Stimulated activated CD4-positive, alpha-beta T cell treated with anti-CD3 and anti-CD28 coated beads, Interleukin-15, amount 100 ng/mL, for 24 hours (primary cell): Measurements from ENCODE around the gene BEND6.
A peak's percentile ranks its signal among the peaks of the same experiment; 100 is the strongest.
"Not testable (repeated sequence)": the region's sequence is repeated elsewhere in the genome, so short reads cannot be mapped to it uniquely, and the experiment has no call there.

Experiments
- DNase-seq: peaks from one replicate; pipeline ENCODE4 v3.0.0-alpha.2; 2020

Gene BEND6

DNA sequence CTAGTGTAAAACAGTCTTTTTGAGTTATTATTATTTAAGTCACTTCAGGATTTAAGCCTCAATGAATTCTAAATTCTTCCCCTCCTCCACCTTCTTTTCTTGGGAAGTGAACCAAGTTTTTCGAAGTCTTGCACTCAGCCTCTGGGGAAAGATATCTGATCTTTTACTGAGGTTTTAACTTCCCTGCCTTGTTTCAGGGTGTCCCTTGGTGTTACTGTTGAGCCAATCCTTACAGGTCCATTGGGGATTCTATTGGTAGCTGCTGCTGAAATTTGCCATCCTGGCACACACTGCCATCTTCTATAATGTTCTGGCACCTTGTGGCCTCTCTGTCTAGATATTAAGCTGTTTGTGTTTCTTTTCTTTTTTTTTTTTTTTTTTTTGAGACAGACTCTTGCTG, 31.7 kb downstream of the BEND6 start:
- DNase-seq, result no peak

DNA sequence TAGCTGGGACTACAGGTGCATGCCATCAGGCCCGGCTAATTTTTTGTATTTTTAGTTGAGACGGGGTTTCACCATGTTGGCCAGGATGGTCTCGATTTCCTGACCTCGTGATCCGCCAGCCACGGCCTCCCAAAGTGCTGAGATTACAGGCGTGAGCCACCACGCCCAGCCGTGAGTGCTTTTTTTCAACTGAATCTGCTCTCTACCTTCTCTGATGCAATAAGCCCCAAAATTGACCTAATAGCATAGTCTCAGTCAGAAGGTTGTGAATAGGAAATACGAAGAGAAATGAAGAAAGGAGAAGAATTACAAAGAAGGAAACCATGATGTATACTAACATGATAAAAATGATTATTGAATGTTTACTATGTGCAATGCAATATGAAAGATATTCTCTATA, 33.2 kb downstream of the BEND6 start:
- DNase-seq, result no peak

DNA sequence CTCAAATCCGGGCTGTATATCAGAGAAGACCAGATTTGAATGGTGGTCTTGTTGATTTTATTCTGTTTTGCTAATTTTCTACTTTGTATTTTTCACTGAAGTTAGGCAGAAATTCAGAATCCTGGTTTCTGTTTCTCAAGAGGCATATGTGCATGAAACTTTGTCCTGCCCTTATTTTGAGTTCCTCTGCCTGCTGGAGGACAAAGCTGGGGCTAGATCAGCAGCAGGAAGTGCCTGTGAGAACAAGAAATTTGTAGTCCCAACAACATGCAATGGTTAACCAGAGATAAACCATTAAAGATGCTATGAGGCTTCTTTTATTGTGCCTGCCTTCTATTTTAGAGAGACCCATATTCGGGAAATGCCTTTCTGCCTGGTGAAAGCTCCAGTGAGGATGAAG, 37.1 kb downstream of the BEND6 start:
- no peak for DNase-seq

- no peak for DNase-seq
These were observed 37.8 kb downstream of the BEND6 start for GRCh38 chr6:56992703-56993102.

- no peak for DNase-seq
These were observed 40.5 kb downstream of the BEND6 start for GRCh38 chr6:56995347-56995902.

DNA sequence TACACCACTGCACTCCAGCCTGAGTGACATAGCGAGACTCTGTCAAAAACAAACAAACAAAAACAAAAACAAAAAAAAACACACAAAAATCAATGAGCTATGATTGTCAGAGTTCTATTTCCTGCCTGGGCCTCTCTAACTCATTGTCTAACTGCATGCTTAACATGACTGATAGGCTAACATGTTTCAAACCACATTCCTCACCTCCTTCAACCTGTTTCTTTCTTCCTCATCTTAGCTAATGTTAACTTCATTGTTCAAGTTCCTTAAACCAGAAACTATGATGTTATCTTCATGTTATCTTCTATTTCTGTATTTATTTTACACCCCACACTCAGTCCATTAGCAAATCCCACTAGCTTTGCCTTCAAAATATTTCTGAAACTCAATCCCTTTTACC, 41.5 kb downstream of the BEND6 start:
- no peak for DNase-seq

GRCh38 chr6:56999049-56999448, 44.1 kb downstream of the BEND6 start:
- no peak for DNase-seq

GRCh38 chr6:56999748-57000147, 44.8 kb downstream of the BEND6 start:
- not testable (repeated sequence) for DNase-seq

GRCh38 chr6:57002197-57002596, 47.3 kb downstream of the BEND6 start:
- DNase-seq, result no peak

DNA sequence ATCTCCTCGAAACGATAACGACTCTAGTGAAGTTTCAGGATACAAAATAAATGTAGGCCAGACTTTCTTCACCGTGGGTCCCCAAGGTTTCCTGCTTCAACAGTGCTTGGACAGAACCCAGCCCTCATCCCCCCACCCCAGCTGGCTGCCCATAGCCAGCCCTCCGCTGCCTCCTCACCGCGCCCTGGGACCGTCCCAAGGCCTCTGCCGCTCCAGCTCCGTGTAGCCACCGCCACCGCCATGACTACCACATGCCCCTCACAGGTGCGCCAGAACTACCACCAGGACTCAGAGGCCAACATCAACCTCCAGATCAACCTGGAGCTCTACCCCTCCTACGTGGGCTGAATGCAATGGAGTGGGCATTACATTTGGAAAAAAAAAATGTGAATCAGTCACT, 49.4 kb downstream of the BEND6 start:
- no peak for DNase-seq

DNA sequence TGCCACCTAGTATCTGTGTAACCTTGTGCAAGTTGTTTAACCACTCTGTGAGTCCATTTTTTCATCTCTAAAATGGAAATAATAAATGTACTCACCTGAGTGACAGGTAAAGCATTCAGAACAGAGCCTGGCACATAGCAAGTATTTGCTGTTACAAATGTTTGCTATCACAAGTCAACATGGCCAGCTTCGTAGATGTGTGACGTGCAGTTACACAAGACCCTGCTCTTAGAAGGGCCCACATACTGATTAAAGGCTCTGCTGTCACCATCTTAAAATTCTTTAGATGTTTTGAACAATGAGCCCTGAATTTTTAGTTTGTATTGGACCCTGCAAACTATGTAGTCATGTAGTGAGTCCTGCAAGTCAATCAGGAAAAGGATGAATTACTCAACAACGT, 51.2 kb downstream of the BEND6 start:
- no peak for DNase-seq

GRCh38 chr6:57008069-57008468, 53.2 kb downstream of the BEND6 start:
- DNase-seq, result not testable (repeated sequence)

DNA sequence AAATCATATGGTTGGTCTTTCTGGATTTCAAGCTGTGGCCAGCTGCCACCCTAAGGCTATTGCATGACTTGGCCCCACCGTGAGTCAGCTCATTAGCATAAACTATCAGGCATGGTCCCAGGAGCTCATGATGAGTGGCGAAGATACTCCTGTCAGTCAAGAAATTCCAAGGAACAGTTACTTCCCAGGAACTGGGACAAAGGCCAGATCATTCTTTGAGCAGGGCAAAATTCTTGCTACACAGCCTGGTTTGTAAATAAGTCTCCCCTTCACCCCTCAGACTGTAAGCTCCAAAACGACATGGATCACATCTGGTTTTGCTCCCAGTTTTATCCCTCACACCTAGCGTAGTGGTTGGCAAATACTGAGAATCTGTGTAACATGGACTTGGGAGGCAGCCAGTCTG, 58.6 kb downstream of the BEND6 start:
- DNase-seq, result no peak

GRCh38 chr6:57017069-57017468, 62.2 kb downstream of the BEND6 start:
- DNase-seq, result no peak

DNA sequence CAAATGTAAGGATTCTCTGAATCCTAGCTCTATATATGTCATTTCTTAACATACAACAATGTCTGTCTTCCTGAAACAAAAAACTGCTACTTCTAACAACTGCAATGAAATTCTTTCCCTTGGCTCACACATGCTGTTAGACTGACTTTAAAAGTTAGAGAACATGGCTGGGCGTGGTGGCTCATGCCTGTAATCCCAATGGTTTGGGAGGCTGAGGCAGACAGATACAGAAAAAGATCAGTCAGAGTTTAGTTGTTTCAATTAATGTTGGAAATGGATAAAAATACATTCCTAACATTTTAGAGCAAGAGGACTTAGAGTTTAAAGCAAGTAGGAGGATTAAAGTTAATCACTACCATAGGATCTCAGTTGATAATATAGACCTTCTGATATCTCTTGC, 62.9 kb downstream of the BEND6 start:
- no peak for DNase-seq

DNA sequence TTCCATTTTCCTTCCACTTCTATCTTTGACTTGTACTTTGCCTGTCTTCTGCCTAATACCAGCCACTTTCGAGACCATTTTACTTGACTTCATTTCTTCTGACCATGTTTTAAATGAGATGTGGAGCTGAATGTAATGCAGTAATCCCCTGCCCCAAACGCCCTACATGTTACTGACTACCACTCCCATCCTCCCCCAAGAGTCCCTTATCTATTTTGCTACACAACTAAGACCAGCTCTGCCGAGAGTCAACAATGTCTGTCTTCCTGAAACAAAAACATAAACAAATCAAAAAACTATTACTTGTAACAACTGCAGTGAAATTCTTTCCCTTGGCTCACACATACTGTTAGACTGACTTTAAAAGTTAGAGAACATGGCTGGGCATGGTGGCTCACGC, 64.5 kb downstream of the BEND6 start:
- DNase-seq, result no peak

- peak; percentile 3 for DNase-seq
These were observed 66.3 kb downstream of the BEND6 start for GRCh38 chr6:57021086-57021720.

- DNase-seq, result no peak
These were observed 69.4 kb downstream of the BEND6 start for GRCh38 chr6:57024321-57024720.

GRCh38 chr6:57024775-57025174, 69.9 kb downstream of the BEND6 start:
- DNase-seq, result no peak

DNA sequence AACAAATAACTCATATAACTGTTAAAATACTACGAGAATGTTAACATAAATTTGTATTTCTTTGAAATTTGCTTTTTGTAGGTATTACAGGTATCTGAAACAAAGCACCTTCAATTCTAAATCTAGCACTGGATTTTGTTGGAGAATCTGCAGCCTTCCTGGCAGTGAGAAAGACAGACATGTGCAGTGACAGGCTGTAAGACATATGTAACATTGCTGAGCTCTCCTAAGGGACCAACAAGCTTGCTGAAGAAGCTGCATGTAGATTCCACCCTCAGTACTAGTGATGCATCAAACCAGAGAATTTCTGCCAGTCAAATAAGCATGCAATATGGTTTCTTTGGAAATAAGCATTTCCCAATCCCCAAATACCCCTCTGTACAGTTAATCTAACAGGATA, 71.1 kb downstream of the BEND6 start:
- DNase-seq, result no peak

GRCh38 chr6:57027301-57027700, 72.4 kb downstream of the BEND6 start:
- no peak for DNase-seq

DNA sequence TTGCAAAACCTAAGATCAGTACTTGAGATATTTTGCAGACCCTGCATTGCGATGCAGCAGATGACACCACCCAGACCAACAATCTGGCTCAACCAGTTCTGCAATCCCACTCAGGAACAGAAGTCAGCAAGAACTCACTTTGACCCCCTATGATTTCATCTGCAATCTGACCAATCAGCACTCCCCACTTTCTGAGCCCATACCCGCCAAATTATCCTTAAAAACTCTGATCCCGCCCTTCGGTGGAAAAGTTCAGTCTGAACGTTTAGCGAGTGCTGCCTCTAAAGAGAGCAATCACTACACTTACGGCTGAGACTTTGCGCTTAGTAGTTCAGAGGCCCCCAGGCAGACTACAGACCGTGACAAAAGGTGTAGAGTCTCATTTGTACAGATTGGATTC, 74.3 kb downstream of the BEND6 start:
- no peak for DNase-seq

DNA sequence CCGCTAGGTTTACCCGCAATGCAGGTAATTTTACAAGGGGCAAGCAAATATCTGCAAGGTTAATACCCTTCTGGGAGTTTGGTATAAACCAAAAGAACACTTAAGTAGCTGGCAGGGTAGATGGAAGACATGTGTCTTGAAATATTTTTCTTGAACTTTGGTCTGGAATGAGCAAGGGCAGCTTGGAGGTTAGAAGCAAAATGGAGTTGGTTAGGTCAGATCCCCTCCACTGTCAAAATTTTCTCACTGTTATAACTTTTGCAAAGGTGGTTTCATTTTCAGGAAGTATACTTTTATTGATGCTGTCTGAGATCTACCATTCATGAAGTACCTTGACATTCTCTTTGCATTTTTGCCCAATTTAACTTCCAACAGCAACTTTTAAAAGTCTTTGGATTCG, 78.3 kb downstream of the BEND6 start:
- no peak for DNase-seq

DNA sequence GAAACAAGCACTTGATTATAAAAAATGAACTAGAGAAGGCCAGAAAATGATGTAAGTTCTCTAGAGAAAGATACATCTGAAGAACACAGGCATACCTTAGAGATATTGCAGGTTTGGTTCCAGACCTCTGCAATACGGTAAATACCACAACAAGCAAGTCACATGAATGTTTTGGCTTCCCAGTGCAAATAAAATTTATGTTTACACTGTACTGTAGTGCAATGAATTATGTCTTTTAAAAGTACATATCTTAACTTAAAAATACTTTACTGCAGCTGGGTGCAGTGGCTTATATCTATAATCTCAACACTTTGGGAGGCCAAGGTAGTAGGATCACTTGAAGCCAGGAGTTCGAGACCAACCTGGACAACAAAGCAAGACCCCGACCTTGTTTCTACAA, 80.6 kb downstream of the BEND6 start:
- DNase-seq, result no peak

- DNase-seq, result no peak
These were observed 84.0 kb downstream of the BEND6 start for GRCh38 chr6:57038906-57039305.
